HCT116 (cell line): Measurements from ENCODE around the gene WNT5B. TPM values are rescaled to one million over a fixed set of nuclear protein-coding genes. Genes with fewer than 3 reads are reported as not detected.

Experiments
- ATAC-seq: fragments of 200-7000 bp; cut with Tn5 transposase; 2 replicates; pipeline ENCODE4 v1.9.1; 2020; ENCODE audit warnings: mild to moderate bottlenecking, moderate library complexity
- BruUV-seq: library from RNA; stranded (reverse); fragments of 400-500 nt; replicated peaks from 2 replicates; lab custom pipeline; 2021; lab: Mats Ljungman, UMichigan
- CTCF ChIA-PET: fragments of 300-600 bp; sonication (Branson Sonifier 250); formaldehyde crosslinking; loops from one replicate; lab custom pipeline; 2021; ENCODE audit warnings: antibody characterized with exemption; lab: Charles Lee
- POLR2A ChIA-PET: fragments of 300-600, 350-600 bp; sonication (Branson Sonifier 250); formaldehyde crosslinking; loops from one replicate; lab custom pipeline; 2021; ENCODE audit warnings: antibody characterized with exemption; lab: Charles Lee
- RAD21 ChIA-PET, 2 experiments: fragments of 300-600 bp; sonication (Branson Sonifier 250); formaldehyde crosslinking; loops; one replicate each; lab custom pipeline; 2023; ENCODE audit warnings: low total read pairs in 2 of 2; ENCODE audit not compliant: uncharacterized antibody in 2 of 2, unreplicated experiment in 2 of 2, low non-redundant PET in 1 of 2; lab: Charles Lee
- DNase-seq: peaks from one replicate; pipeline ENCODE4 v3.0.0-alpha.2; 2010; ENCODE audit warnings: low read depth, low spot score
- H2AFZ ChIP-seq: fragments of 200-600 bp; shearing (Covaris generic), sonication (generic); 2 replicates; pipeline ENCODE4 v1.6.1; 2017; ENCODE audit warnings: low read depth, mixed run types, mixed read lengths, antibody characterized with exemption, low read length; ENCODE audit not compliant: poor library complexity, severe bottlenecking
- H3K27ac ChIP-seq: 2 replicates; pipeline ENCODE4 v1.5.1; 2012; ENCODE audit warnings: low read depth, low read length
- H3K27me3 ChIP-seq: fragments of 200-600 bp; sonication (generic); 2 replicates; pipeline ENCODE4 v1.6.1; 2016; ENCODE audit warnings: mixed run types, low read length, mixed read lengths; ENCODE audit not compliant: insufficient read depth
- H3K36me3 ChIP-seq, 2 experiments: fragments of 200-500 bp in 1 of 2; fragments of 200-600 bp in 1 of 2; sonication (Bioruptor generic) in 1 of 2; sonication (generic) in 1 of 2; 2 replicates each; pipeline versions ENCODE4 v1.5.1 to v1.6.1; 2014 to 2016; ENCODE audit warnings: low read length in 2 of 2, inconsistent platforms in 1 of 2, mixed read lengths in 1 of 2, mixed run types in 1 of 2; ENCODE audit not compliant: insufficient read depth in 2 of 2, control insufficient read depth in 1 of 2
- H3K4me1 ChIP-seq, 2 experiments: fragments of 200-600 bp in 1 of 2; sonication (generic) in 1 of 2; 2 replicates each; pipeline versions ENCODE4 v1.5.1 to v1.6.1; 2012 to 2017; ENCODE audit warnings: low read length in 2 of 2, inconsistent platforms in 1 of 2, mild to moderate bottlenecking in 1 of 2, mixed read lengths in 1 of 2, mixed run types in 1 of 2, moderate library complexity in 1 of 2; ENCODE audit not compliant: insufficient read depth in 2 of 2, control insufficient read depth in 1 of 2
- H3K4me2 ChIP-seq: fragments of 200-600 bp; sonication (generic); 2 replicates; pipeline ENCODE4 v1.6.1; 2017; ENCODE audit warnings: mixed run types, low read length, mixed read lengths
- H3K4me3 ChIP-seq, 2 experiments: fragments of 200-600 bp in 1 of 2; sonication (generic) in 1 of 2; replicated peaks in 1 of 2; 2 replicates each; pipeline ENCODE4 v1.5.1; 2011 to 2016; ENCODE audit warnings: low read length in 2 of 2, control low read depth in 1 of 2, low read depth in 1 of 2, mild to moderate bottlenecking in 1 of 2, mixed read lengths in 1 of 2, mixed run types in 1 of 2
- H3K79me2 ChIP-seq: fragments of 200-600 bp; sonication (generic); 2 replicates; pipeline ENCODE4 v1.6.1; 2017; ENCODE audit warnings: mild to moderate bottlenecking, mixed run types, low read length, moderate library complexity, mixed read lengths; ENCODE audit not compliant: insufficient read depth
- H3K9ac ChIP-seq: fragments of 200-600 bp; sonication (generic); 2 replicates; pipeline ENCODE4 v1.6.1; 2016; ENCODE audit warnings: low read length, mixed read lengths
- H3K9me2 ChIP-seq: fragments of 200-600 bp; sonication (generic), shearing (Covaris generic); 2 replicates; pipeline ENCODE4 v1.6.1; 2017; ENCODE audit warnings: mixed run types, mild to moderate bottlenecking, moderate library complexity; ENCODE audit not compliant: insufficient read depth
- H3K9me3 ChIP-seq, 2 experiments: fragments of 200-500 bp in 1 of 2; fragments of 200-600 bp in 1 of 2; sonication (Bioruptor generic) in 1 of 2; sonication (generic) in 1 of 2; 2 replicates each; pipeline ENCODE4 v1.6.1; 2014 to 2017; ENCODE audit warnings: low read length in 2 of 2, mixed read lengths in 2 of 2, inconsistent platforms in 1 of 2, low read depth in 1 of 2, mild to moderate bottlenecking in 1 of 2, mixed run types in 1 of 2, moderate library complexity in 1 of 2; ENCODE audit not compliant: control insufficient read depth in 1 of 2, insufficient read depth in 1 of 2
- H4K20me1 ChIP-seq: fragments of 200-600 bp; sonication (generic), shearing (Covaris generic); 2 replicates; pipeline ENCODE4 v1.6.1; 2017; ENCODE audit warnings: mixed run types, mild to moderate bottlenecking, moderate library complexity; ENCODE audit not compliant: insufficient read depth
- ATF3 ChIP-seq: IDR thresholded peaks from 2 replicates; pipeline ENCODE4 v1.6.1; 2012
- CBX3 ChIP-seq: IDR thresholded peaks from 2 replicates; pipeline ENCODE4 v1.6.1; 2012; ENCODE audit warnings: low read depth
- CEBPB ChIP-seq: IDR thresholded peaks from 2 replicates; pipeline ENCODE4 v1.6.1; 2012; ENCODE audit warnings: low read depth
- CTCF ChIP-seq, 3 experiments: fragments of 200-600 bp in 1 of 3; sonication (generic) in 1 of 3; IDR thresholded peaks in 2 of 3; conservative IDR thresholded peaks in 1 of 3; 2 replicates each; pipeline ENCODE4 v1.5.1; 2012 to 2017; ENCODE audit warnings: low read depth in 2 of 3, low read length in 2 of 3, antibody characterized with exemption in 1 of 3, borderline replicate concordance in 1 of 3, control low read depth in 1 of 3, mild to moderate bottlenecking in 1 of 3, mixed read lengths in 1 of 3, mixed run types in 1 of 3, moderate library complexity in 1 of 3; ENCODE audit not compliant: insufficient read depth in 1 of 3
- EGR1 ChIP-seq: IDR thresholded peaks from 2 replicates; pipeline ENCODE4 v1.6.1; 2012; ENCODE audit warnings: low read depth
- EZH2 ChIP-seq: fragments of 200-600 bp; sonication (generic); IDR thresholded peaks from 2 replicates; pipeline ENCODE4 v1.6.1; 2017; ENCODE audit warnings: antibody characterized with exemption, mixed run types
- EZH2phosphoT487 ChIP-seq: fragments of 200-600 bp; IDR thresholded peaks from 2 replicates; pipeline ENCODE4 v1.6.1; 2018; ENCODE audit warnings: antibody characterized with exemption, borderline replicate concordance
- FOSL1 ChIP-seq: IDR thresholded peaks from 2 replicates; pipeline ENCODE4 v1.6.1; 2012; ENCODE audit warnings: low read depth
- JUND ChIP-seq: IDR thresholded peaks from 2 replicates; pipeline ENCODE4 v1.6.1; 2012
- MAX ChIP-seq: IDR thresholded peaks from 2 replicates; pipeline ENCODE4 v1.6.1; 2012
- POLR2A ChIP-seq: IDR thresholded peaks from 2 replicates; pipeline ENCODE4 v1.7.0; 2011; ENCODE audit warnings: borderline replicate concordance; ENCODE audit not compliant: insufficient read depth, insufficient read length; ENCODE audit errors: extremely low read depth
- POLR2AphosphoS5 ChIP-seq: IDR thresholded peaks from 2 replicates; pipeline ENCODE4 v1.6.1; 2011; ENCODE audit warnings: mild to moderate bottlenecking, low read depth, low read length, moderate library complexity
- RAD21 ChIP-seq: IDR thresholded peaks from 2 replicates; pipeline ENCODE4 v1.6.1; 2012; ENCODE audit warnings: low read depth, mild to moderate bottlenecking
- REST ChIP-seq: IDR thresholded peaks from 2 replicates; pipeline ENCODE4 v1.6.1; 2012; ENCODE audit warnings: low read depth
- SIN3A ChIP-seq: IDR thresholded peaks from 2 replicates; pipeline ENCODE4 v1.6.1; 2012; ENCODE audit warnings: low read depth
- SP1 ChIP-seq: IDR thresholded peaks from 2 replicates; pipeline ENCODE4 v1.6.1; 2012; ENCODE audit warnings: low read depth
- SRF ChIP-seq: IDR thresholded peaks from 2 replicates; pipeline ENCODE4 v1.6.1; 2012; ENCODE audit warnings: low read depth
- ZBTB33 ChIP-seq: IDR thresholded peaks from 2 replicates; pipeline ENCODE4 v1.6.1; 2011; ENCODE audit warnings: mild to moderate bottlenecking, low read length, moderate library complexity; ENCODE audit not compliant: insufficient replicate concordance; ENCODE audit errors: extremely low read depth
- ZFX ChIP-seq: fragments of 450-650 bp; IDR thresholded peaks from 2 replicates; pipeline ENCODE4 v1.6.1; 2017
- ZNF274 ChIP-seq: fragments of 200-500 bp; sonication (Bioruptor generic); IDR thresholded peaks from 2 replicates; pipeline ENCODE4 v1.6.1; 2014; ENCODE audit warnings: mild to moderate bottlenecking, low read depth, low read length, inconsistent platforms
- intact Hi-C: fragments of 100-400 bp; cut with micrococcal nuclease; formaldehyde crosslinking; loops from 2 replicates; pipeline ENCODE4 v1.10.0; 2022
- total RNA-seq: library from RNA; stranded (reverse); gene quantifications from one replicate; pipeline ENCODE4 v1.2.1, GENCODE V29; 2021; ENCODE audit not compliant: unreplicated experiment

WNT5B gene
- total RNA-seq, 1 experiment from 2014 or later = 0.52 TPM

- Histone ChIP-seq H3K4me3 (no peak overlapping the region), H3K4me1 (no peaks in the 10 kb centered on the region), H3K27me3 (no peaks in the 10 kb centered on the region), H3K4me2 (no peak overlapping the region), H2AFZ (no peak overlapping the region), H3K9ac (no peak overlapping the region), H3K79me2 (no peaks in the 10 kb centered on the region), H3K9me2 (no peaks in the 10 kb centered on the region), H3K27ac (no peak overlapping the region), H4K20me1 (no peaks in the 10 kb centered on the region), H3K36me3 (no peaks in the 10 kb centered on the region), H3K9me3 (no peaks in the 10 kb centered on the region)
- no peak for TF ChIP-seq ZBTB33
- no peak for TF ChIP-seq REST
- no peak for TF ChIP-seq SP1
- no peak for TF ChIP-seq EZH2
- no peak for TF ChIP-seq RAD21
- no peak for TF ChIP-seq FOSL1
- no peak for TF ChIP-seq CTCF (IDR thresholded peaks at IDR 0.05 in 2 of 3, conservative IDR thresholded peaks at IDR 0.05 in 1 of 3; ENCODE audit: borderline replicate concordance in 1 of 3, insufficient read depth in 1 of 3, low read depth in 2 of 3, low read length in 2 of 3)
- TF ChIP-seq POLR2A = no peak
- TF ChIP-seq EGR1 = no peak
- TF ChIP-seq ZFX = no peak
- TF ChIP-seq EZH2phosphoT487 = no peak
- no peak for TF ChIP-seq SIN3A
- TF ChIP-seq JUND = no peak
- TF ChIP-seq CBX3 = no peak
- TF ChIP-seq POLR2AphosphoS5 = no peak
- TF ChIP-seq ATF3 = no peak
- no peak for TF ChIP-seq CEBPB
- no peak for TF ChIP-seq ZNF274
- TF ChIP-seq SRF = no peak
- TF ChIP-seq MAX = no peak
- ChIA-PET RAD21 (no interaction called here), POLR2A (interaction anchor here (0.6 kb wide), 1 partner anchor 362 kb away, joined by 3 read pairs; no protein-coding TSS in a partner anchor), CTCF (interaction anchor here (0.6 kb wide), 1 partner anchor 607 kb away, joined by 3 read pairs; no protein-coding TSS in a partner anchor)
- intact Hi-C loops = no loop called here
- no TSS peak for BruUV-seq
- no peak for ATAC-seq
- DNase-seq = no peak
These were observed 9.9 kb upstream of the WNT5B start for GRCh38 chr12:1619159-1619558.
